Endothelial cell of umbilical vein (primary cell): ENCODE results near the gene NPM3. TPM values are rescaled to one million over a fixed set of nuclear protein-coding genes. Genes with fewer than 3 reads are reported as not detected.

ENCODE experiments used
- BruUV-seq: library from RNA; stranded (reverse); fragments of 400-500 nt; replicated peaks from 2 replicates; lab custom pipeline; 2021; lab: Mats Ljungman, UMichigan
- CTCF ChIA-PET: fragments of 300-600, 350-600 bp; sonication (Branson Sonifier 250); formaldehyde crosslinking; loops from one replicate; lab custom pipeline; 2021; ENCODE audit warnings: antibody characterized with exemption, inconsistent platforms; lab: Charles Lee
- POLR2A ChIA-PET: fragments of 300-600, 350-600 bp; sonication (Branson Sonifier 250); formaldehyde crosslinking; loops from one replicate; lab custom pipeline; 2021; ENCODE audit warnings: antibody characterized with exemption, inconsistent platforms; lab: Charles Lee
- DNase-seq: peaks from one replicate; pipeline ENCODE4 v3.0.0-alpha.2; 2011; ENCODE audit warnings: low read depth, low spot score
- FAIRE-seq: peaks from 2 replicates; lab custom pipeline; 2011; peaks lifted over from hg19 to GRCh38; lab: Jason Lieb, UNC
- H2AFZ ChIP-seq: 2 replicates; pipeline ENCODE4 v1.6.0; 2012; ENCODE audit warnings: low read depth, low read length, control low read depth, inconsistent platforms
- H3K27ac ChIP-seq: 2 replicates; pipeline ENCODE4 v1.5.1; 2011; ENCODE audit warnings: low read depth, mild to moderate bottlenecking, control low read depth, low read length, moderate library complexity; ENCODE audit not compliant: insufficient read depth
- H3K27me3 ChIP-seq, 2 experiments: 2 replicates each; pipeline versions ENCODE4 v1.6.0 to v1.6.1; 2011; ENCODE audit warnings: low read length in 2 of 2, mixed read lengths in 1 of 2; ENCODE audit not compliant: control insufficient read depth in 2 of 2, insufficient read depth in 2 of 2
- H3K36me3 ChIP-seq, 2 experiments: 2 replicates in 1 of 2; 3 replicates in 1 of 2; pipeline ENCODE4 v1.5.1; 2011; ENCODE audit warnings: low read length in 2 of 2, mild to moderate bottlenecking in 1 of 2, moderate library complexity in 1 of 2; ENCODE audit not compliant: control insufficient read depth in 2 of 2, insufficient read depth in 2 of 2; ENCODE audit errors: extremely low read depth in 1 of 2
- H3K4me1 ChIP-seq: 3 replicates; pipeline ENCODE4 v1.5.1; 2011; ENCODE audit warnings: mild to moderate bottlenecking, low read length; ENCODE audit not compliant: control insufficient read depth, insufficient read depth; ENCODE audit errors: extremely low read depth
- H3K4me2 ChIP-seq: 2 replicates; pipeline ENCODE4 v1.6.1; 2011; ENCODE audit warnings: low read length, control low read depth, mixed read lengths; ENCODE audit not compliant: insufficient read depth
- H3K4me3 ChIP-seq, 3 experiments: fragments of 200-600 bp in 1 of 3; sonication (generic), shearing (Covaris generic) in 1 of 3; replicated peaks in 1 of 3; 2 replicates each; pipeline ENCODE4 v1.5.1; 2011 to 2016; ENCODE audit warnings: control low read depth in 3 of 3, low read length in 3 of 3, mild to moderate bottlenecking in 2 of 3, inconsistent platforms in 1 of 3, low read depth in 1 of 3, moderate library complexity in 1 of 3; ENCODE audit not compliant: insufficient read depth in 1 of 3
- H3K79me2 ChIP-seq: 2 replicates; pipeline ENCODE4 v1.6.0; 2012; ENCODE audit warnings: low read length, inconsistent platforms; ENCODE audit not compliant: control insufficient read depth, insufficient read depth
- H3K9ac ChIP-seq: replicated peaks from 2 replicates; pipeline ENCODE3; 2011; ENCODE audit warnings: low read length, control low read depth; ENCODE audit not compliant: insufficient read depth; ENCODE audit errors: extremely low read depth
- H3K9me1 ChIP-seq: replicated peaks from 3 replicates; pipeline ENCODE4 v1.6.0; 2011; ENCODE audit warnings: mild to moderate bottlenecking, low read length; ENCODE audit not compliant: control insufficient read depth, insufficient read depth; ENCODE audit errors: extremely low read depth
- H3K9me3 ChIP-seq: replicated peaks from 2 replicates; pipeline ENCODE4 v1.5.1; 2012; ENCODE audit warnings: low read length, inconsistent platforms; ENCODE audit not compliant: control insufficient read depth, insufficient read depth
- H4K20me1 ChIP-seq: replicated peaks from 2 replicates; pipeline ENCODE3; 2011; ENCODE audit warnings: mild to moderate bottlenecking, low read length; ENCODE audit not compliant: control insufficient read depth, insufficient read depth; ENCODE audit errors: extremely low read depth
- CTCF ChIP-seq, 2 donors: IDR thresholded peaks; 1 replicate in 1 of 2; 2 replicates in 1 of 2; pipeline ENCODE4 v1.5.1; 2011; ENCODE audit warnings: low read length in 2 of 2, mild to moderate bottlenecking in 2 of 2, moderate library complexity in 2 of 2, control low read depth in 1 of 2, inconsistent platforms in 1 of 2, low read depth in 1 of 2; ENCODE audit not compliant: insufficient read depth in 1 of 2; ENCODE audit errors: extremely low read depth in 1 of 2
- EZH2 ChIP-seq: IDR thresholded peaks from 2 replicates; pipeline ENCODE4 v1.6.1; 2012; ENCODE audit warnings: borderline replicate concordance, low read depth, mild to moderate bottlenecking, moderate library complexity, low read length, inconsistent platforms; ENCODE audit not compliant: severe bottlenecking
- FOS ChIP-seq: IDR thresholded peaks from 2 replicates; pipeline ENCODE4 v1.6.1; 2011; ENCODE audit warnings: mild to moderate bottlenecking, low read length, moderate library complexity, borderline replicate concordance; ENCODE audit not compliant: insufficient read depth
- GATA2 ChIP-seq: IDR thresholded peaks from 2 replicates; pipeline ENCODE4 v1.7.0; 2011; ENCODE audit warnings: low read depth, mild to moderate bottlenecking, moderate library complexity, mixed read lengths, low read length; ENCODE audit not compliant: insufficient read length, insufficient read depth
- JUN ChIP-seq: IDR thresholded peaks from 2 replicates; pipeline ENCODE4 v1.6.1; 2011; ENCODE audit warnings: borderline replicate concordance, low read depth; ENCODE audit not compliant: insufficient read length, insufficient read depth
- MAX ChIP-seq: IDR thresholded peaks from 2 replicates; pipeline ENCODE4 v1.6.1; 2011; ENCODE audit not compliant: insufficient read depth, insufficient read length
- MYC ChIP-seq: IDR thresholded peaks from one replicate; pipeline ENCODE4 v1.6.1; 2011; ENCODE audit warnings: mild to moderate bottlenecking, low read depth, low read length
- POLR2A ChIP-seq: IDR thresholded peaks from 2 replicates; pipeline ENCODE4 v1.6.1; 2012; ENCODE audit warnings: low read depth, mild to moderate bottlenecking, control low read depth, low read length
- dilution Hi-C: fragments of 300-500 bp; cut with MboI; formaldehyde crosslinking; loops from one replicate; pipeline ENCODE4 v1.15.0; 2019; ENCODE audit warnings: low sequenced_read_pairs; ENCODE audit not compliant: extremely low pct_ligation_motif_present
- intact Hi-C: fragments of 100-400 bp; cut with micrococcal nuclease; formaldehyde crosslinking; loops from one replicate; pipeline ENCODE4 v1.10.0; 2022
- polyA plus RNA-seq, 4 experiments: library from polyadenylated mRNA; depleted of rRNA in 3 of 4; stranded (reverse) in 3 of 4; unstranded in 1 of 4; fragments of >200 nt; gene quantifications; 2 replicates each; pipeline versions ENCODE4 v1.2.1 to v1.2.3, GENCODE V29; 2011 to 2012; ENCODE audit warnings: missing spikeins in 1 of 4
- total RNA-seq: library from RNA; stranded (reverse); gene quantifications from 2 replicates; pipeline ENCODE4 v1.2.3, GENCODE V29; 2021

NPM3 gene
- total and polyA plus RNA-seq, 2 donors (not counting 3 experiments of a cell fraction or from before 2014, with no cell fraction given) = 55.4 to 71.3 TPM

GRCh38 chr10:101797403-101798059, 14.3 kb upstream of the NPM3 start:
- ChIA-PET POLR2A (no interaction called here), CTCF (interaction anchor here (1.8 to 4.2 kb wide), 2 partner anchors 17 to 195 kb away, joined by 7 to 16 read pairs; no protein-coding TSS in a partner anchor)
- intact Hi-C loops = no loop called here
- no peak overlapping the region for H3K9ac ChIP-seq
- no peak for TF ChIP-seq FOS
- no peak for TF ChIP-seq GATA2
- TF ChIP-seq MAX = no peak
- TF ChIP-seq EZH2 = no peak
- TF ChIP-seq MYC = no peak
- H3K9me1 ChIP-seq = no peaks in the 10 kb centered on the region
- dilution Hi-C loops = no loop called here
- no peak overlapping the region for H2AFZ ChIP-seq
- no peak overlapping the region for H3K4me2 ChIP-seq
- BruUV-seq = no TSS peak
- DNase-seq (no peak), FAIRE-seq (no peak)
- H3K9me3 ChIP-seq = no peaks in the 10 kb centered on the region
- peaks cover 35 to 45% of the 10 kb centered on the region in 2 experiments for H3K36me3 ChIP-seq
- H4K20me1 ChIP-seq = peaks cover 9% of the 10 kb centered on the region
- no peaks in the 10 kb centered on the region for H3K27me3 ChIP-seq
- H3K79me2 ChIP-seq = peaks cover 40% of the 10 kb centered on the region
- no peak overlapping the region for H3K4me3 ChIP-seq
- H3K27ac ChIP-seq = no peak overlapping the region
- no peaks in the 10 kb centered on the region for H3K4me1 ChIP-seq

- intact Hi-C loops (no loop called here), dilution Hi-C loops (no loop called here)
- Histone ChIP-seq H3K9me1 (no peaks in the 10 kb centered on the region), H3K9ac (no peak overlapping the region), H4K20me1 (peaks cover 9% of the 10 kb centered on the region), H3K36me3 (peaks cover 24 to 43% of the 10 kb centered on the region in 2 experiments), H3K4me2 (no peak overlapping the region), H3K27me3 (no peaks in the 10 kb centered on the region), H3K4me1 (no peaks in the 10 kb centered on the region), H2AFZ (no peak overlapping the region), H3K9me3 (no peaks in the 10 kb centered on the region), H3K27ac (no peak overlapping the region), H3K4me3 (no peak overlapping the region), H3K79me2 (peaks cover 17% of the 10 kb centered on the region)
- CTCF ChIA-PET = interaction anchor here (1.0 to 4.2 kb wide), 2 partner anchors 13 to 15 kb away, joined by 3 to 16 read pairs; no protein-coding TSS in a partner anchor
- no peak for DNase-seq
- FAIRE-seq = no peak
- no TSS peak for BruUV-seq
- POLR2A ChIA-PET = no interaction called here
- TF ChIP-seq CTCF (IDR thresholded peaks at IDR 0.05; ENCODE audit: extremely low read depth in 1 of 2, insufficient read depth in 1 of 2, low read depth in 1 of 2, low read length in 2 of 2) (no peak), JUN (no peak), POLR2A (no peak), EZH2 (no peak)
These were observed 10.3 kb upstream of the NPM3 start for GRCh38 chr10:101793526-101793925.
